CD1c-positive myeloid dendritic cell (primary cell): ENCODE results near the gene MFSD12.
"Not testable (repeated sequence)": the region's sequence is repeated elsewhere in the genome, so short reads cannot be mapped to it uniquely, and the experiment has no call there.

Experiments used
- DNase-seq: peaks from one replicate; pipeline ENCODE4 v3.0.0-alpha.2; 2016; ENCODE audit errors: extremely low spot score

Gene MFSD12

DNA sequence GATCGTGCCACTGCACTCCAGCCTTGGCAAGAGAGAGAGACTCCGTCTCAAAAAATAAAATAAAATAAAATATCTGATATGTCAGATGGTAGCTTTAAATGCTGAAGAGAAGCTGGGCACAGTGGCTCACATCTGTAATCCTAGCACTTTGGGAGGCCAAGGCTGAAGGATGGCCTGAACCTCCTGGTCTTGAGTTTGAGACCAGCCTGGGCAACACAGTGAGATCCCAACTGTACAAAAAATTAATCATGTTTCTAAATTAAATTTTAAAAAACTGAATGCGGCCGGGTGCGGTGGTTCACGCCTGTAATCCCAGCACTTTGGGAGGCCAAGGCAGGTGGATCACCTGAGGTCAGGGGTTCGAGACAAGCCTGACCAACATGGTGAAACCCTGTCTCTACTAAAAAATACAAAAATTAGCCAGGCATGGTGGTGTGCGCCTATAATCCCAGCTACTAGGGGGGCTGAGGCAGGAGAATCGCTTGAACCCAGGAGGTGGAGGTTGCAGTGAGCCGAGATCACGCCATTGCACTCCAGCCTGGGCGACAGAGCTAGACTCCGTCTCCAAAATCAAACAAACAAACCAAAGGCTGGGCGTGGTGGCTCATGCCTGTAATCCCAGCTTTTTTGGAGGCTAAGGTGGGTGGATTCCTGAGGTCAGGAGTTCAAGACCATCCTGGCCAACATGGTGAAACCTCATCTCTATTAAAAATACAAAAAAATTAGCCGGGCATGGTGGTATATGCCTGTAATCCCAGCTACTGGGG lies 26.8 kb upstream of the MFSD12 start:
- not testable (repeated sequence) for DNase-seq

DNA sequence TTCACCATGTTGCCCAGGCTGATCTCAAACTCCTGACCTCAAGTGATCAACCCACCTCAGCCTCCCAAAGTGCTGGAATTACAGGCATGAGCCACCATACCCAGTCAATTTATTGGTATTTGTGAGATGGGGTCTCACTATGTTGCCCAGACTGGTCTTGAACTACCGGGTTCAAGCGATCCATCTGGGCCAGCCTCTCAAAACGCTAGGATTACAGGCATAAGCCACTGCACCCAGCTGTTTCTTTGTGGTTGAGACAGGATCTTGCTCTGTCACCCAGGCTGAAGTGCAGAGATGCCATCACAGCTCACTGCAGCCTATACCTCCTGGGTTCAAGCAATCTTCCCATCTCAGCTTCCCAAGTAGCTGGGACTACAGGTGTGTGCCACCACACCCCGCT lies 24.4 kb upstream of the MFSD12 start:
- not testable (repeated sequence) for DNase-seq

DNA sequence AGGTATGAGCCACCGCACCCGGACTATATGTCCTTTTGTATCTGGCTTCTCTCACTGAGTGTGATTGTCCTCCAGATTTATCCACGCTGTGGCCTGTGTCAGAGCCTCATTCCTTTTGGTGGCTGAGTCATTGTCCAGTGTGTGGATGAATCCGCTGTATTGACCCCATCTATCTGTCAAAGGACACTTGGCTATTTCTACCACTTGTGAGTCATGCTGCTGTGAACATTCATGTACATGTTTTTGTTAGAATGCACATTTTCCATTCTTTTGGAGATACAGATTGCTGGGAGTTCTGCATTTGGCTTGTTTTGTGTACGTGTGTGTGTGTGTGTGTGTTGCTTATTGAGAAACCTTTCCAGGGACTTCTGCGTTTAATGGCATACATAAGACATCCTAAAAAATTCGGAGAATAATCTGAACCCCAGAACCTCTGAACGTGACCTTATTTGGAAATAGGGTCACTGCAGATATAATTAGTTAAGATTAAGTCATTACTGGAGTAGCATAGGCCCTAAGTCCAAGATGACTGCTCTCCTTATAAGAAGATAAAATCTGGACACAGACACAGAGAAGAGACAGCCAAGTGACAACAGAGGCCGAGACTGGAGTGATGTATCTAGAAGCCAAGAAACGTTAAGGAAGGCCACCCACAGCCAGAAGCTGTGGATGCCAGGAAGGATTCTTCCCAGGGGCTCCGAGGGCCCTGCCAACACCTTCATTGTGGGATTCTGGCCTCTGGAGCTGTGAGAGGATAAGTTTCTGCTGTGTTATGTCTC lies 23.0 kb upstream of the MFSD12 start:
- peak; percentile 79 for DNase-seq

DNA sequence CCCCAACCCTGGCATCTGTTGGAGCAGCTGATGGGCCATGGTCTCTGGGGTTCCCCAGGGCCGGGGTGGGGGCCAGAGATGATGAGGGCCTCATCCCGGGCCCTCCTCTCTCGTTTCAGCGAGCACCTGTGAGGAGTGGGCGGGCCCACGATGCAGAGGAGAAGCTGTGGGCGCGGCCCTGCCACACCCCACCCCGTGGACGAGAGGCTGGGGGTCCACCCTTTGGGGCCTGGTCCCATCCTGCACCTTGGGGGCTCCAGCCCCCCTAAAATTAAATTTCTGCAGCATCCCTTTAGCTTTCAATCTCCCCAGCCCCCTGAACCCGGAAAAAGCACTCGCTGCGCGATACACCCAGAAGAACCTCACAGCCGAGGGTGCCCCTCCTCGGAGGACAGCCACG lies 21.0 kb upstream of the MFSD12 start:
- no peak for DNase-seq

DNA sequence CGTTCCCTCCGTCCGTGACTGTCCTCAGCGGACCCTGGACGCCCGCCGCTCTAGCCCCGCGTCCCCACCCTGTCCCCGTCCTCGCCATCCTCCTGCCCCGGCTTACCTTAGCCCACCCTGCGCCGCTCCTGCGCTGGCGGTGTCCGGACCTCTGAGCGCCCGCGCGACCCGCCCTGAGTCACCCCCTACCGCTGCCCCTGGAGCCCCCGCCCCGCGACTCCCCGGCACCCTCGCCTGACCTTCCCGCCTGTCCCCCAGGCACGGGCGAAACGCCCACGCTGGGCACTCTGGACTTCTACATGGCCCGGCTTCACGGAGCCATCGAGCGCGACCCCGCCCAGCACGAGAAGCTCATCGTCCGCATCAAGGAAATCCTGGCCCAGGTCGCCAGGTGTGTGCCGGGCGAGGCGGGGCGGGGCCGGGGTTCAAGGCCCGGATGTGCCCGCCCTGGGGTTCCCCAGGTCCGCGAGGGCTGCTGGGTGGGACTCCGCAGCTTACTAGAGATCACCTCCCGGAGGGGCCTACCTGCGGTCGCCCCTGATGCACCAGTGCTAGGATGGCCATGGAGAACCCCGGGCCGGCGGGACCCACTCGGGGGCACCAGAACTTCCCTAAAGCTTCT lies 20.4 kb upstream of the MFSD12 start:
- no peak for DNase-seq

DNA sequence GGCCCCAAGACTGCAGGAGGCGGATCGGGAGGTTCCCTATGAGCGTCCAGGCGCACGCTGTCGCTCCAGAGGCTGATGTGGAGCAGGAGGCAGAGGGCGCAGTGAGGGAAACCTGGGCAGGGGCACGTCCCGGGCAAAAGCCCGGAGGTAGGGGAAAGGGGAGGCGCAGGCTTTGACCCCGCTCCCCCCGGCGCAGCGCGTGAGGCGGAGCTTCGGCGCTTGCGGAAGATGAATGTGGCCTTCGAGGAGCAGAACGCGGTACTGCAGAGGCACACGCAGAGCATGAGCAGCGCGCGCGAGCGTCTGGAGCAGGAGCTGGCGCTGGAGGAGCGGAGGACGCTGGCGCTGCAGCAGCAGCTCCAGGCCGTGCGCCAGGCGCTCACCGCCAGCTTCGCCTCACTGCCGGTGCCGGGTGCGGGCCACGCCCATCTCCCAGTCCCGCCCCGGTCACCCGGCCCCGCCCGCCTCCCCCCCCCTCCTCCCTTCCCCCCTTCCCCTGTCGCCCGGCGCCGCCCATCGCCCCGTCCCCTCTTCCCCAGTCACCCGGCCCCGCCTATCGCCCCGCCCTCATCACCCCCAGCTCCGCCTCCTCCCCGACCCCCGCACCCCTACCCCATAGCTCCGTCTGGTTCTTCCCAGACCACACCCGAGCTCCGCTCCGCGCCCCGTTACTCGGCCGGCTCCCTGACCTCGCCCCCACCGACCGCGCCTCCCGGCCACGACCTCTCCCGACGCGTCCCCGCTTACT lies 19.5 kb upstream of the MFSD12 start:
- DNase-seq: peak; percentile 53

DNA sequence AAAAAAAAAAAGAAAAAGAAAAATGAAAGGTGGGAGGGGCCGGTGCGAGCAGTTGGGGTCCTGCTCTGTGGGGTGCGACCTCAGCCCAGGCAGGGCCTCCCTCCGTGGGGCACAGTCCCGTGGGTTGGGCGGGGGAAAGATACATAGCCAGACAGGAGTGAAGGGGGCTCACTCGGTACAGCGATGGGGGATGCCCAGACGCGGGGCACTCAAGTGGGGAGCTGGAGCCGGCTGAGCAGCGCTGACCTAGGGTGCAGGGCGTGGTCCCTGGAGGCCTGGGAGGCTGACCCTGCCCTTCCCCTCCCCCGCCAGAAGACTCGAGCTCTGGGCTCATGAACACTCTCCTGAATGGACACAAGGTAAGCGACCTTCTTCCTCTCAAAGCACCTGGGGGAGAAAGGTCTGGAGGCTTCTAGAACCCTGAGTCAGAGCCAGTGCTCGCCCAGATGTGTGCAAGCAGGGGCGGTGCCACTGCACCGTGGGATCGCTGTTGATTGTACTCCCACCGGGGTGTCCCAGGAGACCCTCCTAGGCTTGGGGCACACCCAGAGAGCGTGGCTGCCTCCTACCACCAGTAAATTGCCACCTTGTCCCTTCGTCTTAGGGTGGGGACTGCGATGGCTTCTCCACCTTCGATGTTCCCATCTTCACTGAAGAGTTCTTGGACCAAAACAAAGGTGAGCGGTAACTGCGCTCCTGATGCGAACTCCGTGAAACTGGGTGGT lies 18.7 kb upstream of the MFSD12 start:
- no peak for DNase-seq

DNA sequence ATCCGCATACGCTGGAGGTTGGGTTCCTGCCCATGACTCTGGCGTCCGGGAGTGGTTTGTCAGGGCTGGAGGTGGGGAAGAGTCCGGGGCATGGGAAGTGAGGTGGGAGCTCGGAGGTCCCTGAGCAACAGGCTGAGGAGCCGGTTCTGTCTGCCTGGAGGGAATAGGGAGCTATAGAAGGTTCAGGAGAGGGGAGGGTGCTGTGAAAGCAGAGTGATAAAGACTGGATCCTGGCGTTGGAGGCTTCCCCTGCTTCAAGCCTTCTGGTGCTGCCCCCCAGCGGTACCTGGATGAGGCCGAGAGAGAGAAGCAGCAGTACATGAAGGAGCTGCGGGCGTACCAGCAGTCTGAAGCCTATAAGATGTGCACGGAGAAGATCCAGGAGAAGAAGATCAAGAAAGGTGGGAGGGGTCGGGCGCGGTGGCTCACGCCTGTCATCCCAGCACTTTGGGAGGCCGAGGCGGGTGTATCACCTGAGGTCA lies 17.9 kb upstream of the MFSD12 start:
- no peak for DNase-seq

DNA sequence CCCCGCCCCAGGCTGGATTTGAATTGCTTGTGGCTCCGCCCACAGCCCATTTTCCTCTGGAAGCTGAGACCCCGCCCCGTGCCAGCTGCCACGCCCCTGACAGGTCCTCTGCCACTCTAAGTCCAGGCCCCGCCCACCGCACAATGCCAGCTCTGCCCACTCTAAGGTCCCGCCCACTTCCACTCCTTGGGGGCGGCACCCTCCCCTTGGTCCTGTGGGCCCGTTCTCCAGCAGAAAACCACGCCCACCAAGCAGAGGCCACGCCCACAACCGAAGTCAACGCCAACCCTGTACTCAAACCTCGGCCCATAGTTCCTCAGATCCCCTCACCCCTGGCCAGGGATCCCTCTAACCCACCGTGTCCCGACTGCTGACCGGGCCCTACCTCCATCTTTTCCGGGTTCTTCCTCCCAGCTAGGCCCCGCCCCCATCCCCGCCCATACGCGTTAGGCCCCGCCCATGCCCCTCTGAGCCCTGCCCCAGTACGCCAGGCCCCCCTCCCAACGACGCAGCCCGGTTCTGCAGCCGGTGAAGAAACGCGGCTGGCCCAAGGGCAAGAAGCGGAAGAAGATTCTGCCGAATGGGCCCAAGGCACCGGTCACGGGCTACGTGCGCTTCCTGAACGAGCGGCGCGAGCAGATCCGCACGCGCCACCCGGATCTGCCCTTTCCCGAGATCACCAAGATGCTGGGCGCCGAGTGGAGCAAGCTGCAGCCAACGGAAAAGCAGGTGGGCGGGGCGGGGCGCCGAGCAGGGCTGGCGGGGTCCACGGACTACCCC lies 16.7 kb upstream of the MFSD12 start:
- peak; percentile 98 for DNase-seq

DNA sequence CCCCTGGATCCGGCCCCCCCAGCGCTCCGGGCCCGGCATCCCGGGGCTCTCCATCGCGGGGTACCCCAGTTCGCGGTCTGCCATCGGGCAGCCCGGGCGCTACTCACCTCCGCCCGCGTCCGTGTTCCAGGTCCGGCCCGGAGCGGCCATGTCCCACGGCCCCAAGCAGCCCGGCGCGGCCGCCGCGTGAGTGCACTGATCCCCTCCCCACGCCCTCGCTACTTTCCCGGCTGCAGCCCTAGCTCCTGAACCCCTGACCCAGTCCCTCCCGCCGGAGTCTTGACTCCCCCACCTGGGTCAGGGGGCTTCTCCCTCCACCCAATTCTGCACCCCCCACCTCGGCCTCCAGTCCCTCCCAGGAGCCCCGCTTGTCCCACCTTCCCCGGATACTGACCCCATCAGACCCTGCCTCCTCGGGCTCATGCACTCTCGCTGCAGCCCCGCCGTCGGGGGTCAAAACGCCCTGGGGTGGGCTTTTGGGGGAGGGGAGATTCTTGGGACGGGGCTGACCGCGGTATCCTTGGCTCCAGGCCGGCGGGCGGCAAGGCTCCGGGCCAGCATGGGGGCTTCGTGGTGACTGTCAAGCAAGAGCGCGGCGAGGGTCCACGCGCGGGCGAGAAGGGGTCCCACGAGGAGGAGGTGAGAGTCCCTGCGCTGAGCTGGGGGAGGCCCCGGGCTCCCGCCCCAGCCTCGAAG lies 15.9 kb upstream of the MFSD12 start:
- DNase-seq: no peak

DNA sequence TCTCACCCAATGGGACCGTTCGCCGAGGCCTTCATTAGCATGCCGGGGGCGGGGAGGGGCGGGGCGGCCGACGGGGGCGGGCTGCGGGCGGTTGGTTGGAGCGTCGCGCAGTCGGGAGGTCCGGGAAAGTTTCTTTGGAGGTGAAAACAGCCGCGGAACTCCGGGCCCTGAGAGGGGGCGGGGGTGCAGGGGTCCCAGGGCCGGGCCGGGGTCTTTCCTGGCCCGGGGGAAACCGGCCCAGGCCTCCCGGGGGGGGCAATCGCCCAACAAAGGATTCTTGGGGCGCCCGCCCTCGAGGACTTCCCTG lies 15.4 kb upstream of the MFSD12 start, which contains the start of gene HMG20B:
HMG20B (plus strand) TSS at position 90 of the 307 bp plus-strand sequence. CDS start 366 bp downstream, outside the sequence.
- DNase-seq: no peak

DNA sequence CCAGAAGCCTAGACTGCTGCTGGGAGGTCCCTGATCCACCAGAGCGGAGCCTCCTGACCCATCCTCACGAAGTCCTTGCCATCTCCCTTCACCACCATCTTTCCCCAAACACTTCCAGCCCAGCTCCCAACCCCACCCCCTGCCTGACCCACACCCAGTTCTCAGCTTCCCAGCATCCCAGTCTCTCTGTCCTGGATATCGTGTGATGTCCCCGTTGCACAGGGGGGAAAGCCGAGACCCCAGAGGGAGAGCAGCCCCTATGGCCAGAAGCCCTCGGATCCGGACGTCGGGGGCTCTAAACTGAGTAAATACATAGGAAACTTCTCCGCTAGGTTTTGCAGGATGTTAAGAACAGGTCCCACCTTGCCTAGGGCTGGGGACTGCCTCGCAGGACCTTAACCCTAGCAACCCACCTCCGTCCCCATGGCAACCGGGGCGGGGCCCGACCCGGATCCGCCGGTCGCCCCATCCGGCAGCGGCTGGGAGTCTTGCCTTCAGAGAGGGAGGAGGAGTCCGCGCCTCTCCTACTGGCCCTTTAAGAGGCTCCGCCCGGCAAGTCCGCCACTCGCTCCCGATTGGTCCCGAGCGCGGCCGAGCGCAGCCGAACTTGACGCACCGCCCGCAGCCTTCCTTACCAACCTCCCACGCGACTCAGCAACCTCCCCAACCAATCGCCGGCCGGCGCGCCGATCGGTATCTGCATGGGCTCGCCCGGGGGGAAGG lies 14.9 kb upstream of the MFSD12 start:
- peak; percentile 100 for DNase-seq

DNA sequence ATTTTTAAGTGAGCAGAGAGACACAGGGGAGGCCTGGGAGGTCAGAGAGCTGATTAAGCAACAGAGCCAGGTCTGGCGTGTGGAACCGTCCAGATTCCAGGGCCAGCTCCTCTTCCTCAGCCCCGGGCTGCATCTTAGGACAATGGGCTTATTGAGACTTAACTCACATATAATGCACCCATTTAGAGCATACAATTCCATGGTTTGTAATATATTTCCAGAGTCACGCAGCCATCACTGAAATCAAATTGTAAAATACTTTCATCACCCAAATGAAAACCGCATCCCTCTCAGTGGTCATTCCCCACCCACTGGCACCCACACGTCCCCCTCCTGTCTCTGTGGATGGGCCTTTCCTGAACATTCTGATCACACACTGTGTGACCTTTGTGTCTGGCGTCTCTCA lies 13.2 kb upstream of the MFSD12 start:
- peak; percentile 70 for DNase-seq

DNA sequence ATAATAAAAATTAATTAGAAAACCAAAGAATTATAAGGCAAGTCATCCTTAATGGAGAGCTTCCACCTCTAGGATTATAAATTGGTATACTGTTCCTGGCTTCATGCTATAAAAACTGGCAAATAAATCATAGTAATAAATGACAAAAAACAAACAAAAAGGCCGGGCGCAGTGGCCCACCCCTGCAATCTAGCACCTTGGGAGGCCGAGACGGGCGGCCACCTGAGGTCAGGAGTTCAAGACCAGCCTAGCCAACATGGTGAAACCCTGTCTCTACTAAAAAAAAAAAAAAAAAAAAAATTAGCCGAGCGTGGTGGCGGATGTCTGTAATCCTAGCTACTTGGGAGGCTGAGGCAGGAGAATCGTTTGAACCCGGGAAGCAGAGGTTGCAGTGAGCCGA lies 12.7 kb upstream of the MFSD12 start:
- DNase-seq: not testable (repeated sequence)

DNA sequence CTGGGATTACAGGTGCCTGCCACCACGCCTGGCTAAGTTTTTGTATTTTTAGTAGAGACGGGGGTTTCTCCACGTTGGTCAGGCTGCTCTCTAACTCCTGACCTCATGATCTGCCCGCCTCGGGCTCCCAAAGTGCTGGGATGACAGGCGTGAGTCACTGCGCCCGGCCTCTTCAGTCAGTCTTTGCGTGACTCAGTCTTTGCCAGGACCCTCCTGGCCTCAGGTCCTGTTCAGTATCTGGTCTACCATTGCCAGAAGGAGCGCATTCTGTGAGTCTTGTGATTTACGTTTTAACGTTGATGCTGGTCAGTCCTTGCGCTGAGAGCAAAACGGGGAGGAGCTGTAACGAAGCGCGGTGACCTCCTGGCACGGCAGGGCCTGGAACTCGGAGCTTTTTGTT lies 7.8 kb upstream of the MFSD12 start:
- no peak for DNase-seq

DNA sequence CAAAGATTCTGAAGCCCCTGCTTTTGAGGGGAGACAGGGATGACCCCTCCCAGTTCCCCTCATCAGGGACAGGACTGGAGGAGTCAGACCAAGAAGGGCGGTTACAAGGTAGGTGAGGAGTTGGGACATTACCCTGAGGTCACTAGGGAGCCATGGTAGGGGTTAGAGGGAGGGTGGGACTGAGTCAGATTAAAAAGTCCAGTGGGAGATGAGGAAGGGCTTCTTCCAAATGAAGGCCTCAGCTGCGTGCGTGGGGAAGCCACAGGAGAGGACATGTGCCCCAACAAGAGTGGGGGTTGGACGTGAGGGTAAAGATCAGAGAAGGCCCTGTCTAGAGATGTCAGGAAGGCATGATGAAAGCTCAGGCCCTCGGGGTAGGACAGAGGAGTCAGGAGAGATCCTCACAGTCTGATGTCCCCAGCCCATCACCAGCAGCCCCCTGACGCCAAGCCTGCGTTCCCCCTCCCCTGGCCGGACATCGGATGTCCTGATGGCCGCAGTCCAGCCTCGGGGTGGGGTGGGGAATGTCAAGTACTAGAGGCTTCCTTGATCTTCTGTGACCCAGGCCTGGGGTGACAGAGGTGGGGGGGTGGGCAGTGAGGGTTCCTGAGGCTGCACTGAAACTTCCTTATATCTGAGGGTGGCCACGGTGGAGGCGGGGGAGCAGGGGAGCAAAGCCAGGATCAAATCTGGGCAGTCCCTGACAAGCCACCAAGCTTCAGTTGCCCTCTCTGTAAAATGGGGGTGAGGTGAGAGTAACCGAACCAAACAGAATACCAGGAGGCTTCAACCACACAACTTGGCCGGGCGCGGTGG lies 6.5 kb upstream of the MFSD12 start:
- DNase-seq: peak; percentile 72

DNA sequence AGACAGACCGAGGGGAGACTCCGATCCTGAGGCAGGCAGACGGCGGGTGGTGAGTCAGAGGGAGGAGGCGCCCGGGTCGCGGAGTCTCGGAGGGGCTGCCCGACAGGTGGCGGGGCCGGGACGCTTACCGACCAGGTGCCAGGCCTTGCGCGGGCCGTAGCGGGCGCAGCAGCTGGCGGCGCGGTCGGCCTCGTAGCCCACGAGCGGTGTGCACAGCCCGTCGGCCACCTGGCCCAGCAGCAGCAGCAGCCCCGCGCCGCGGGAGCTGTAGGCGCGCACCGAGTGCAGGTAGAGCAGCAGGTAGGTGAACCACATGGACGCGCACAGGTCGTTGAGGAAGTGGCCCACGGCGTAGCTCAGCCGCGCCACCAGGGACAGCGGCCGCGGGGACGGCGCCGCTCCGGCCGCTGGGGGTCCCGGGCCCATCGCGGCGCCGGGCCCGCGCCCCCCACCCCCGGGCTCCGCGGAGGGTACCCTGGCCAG lies 367 bp downstream of the MFSD12 start:
- DNase-seq: peak; percentile 47

DNA sequence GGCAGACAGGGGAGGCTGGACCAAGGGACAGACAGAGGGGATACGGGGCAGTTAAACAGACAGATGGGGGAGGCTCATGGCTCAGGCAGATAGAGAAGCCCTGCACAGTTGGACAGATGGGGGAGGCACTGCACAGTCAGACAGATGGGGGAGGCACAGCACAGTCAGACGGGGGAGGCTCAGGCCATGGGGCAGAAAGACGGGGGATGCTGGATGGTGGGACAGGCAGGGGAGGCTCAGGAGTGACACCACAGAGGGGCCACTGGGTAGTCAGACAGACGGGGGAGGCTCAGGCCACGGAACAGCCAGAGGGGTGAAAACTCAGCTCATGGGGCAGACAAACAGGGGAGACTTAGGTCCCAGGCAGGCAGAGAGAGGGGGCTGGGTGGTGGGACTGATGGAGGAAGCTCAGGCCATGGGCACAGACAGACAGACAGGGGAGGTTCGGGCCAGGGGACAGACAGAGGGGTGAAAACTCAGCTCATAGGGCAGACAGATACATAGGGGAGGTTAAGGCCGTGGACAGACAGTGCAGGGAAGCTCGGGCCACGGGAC lies 886 bp downstream of the MFSD12 start:
- DNase-seq: no peak
